Muscle of back (tissue), 11 donors: Measurements from ENCODE around the gene CADM1. TPM values are rescaled to one million over a fixed set of nuclear protein-coding genes. Genes with fewer than 3 reads are reported as not detected.
A peak's percentile ranks its signal among the peaks of the same experiment; 100 is the strongest.

Source experiments
- DNase-seq, 3 donors: peaks; one replicate each; pipeline versions ENCODE4 v3.0.0 to v3.0.0-alpha.2; 2013
- polyA plus RNA-seq, 10 donors: library from polyadenylated mRNA; unstranded; fragments of 120-200 nt; gene quantifications; one replicate each; pipeline ENCODE4 v1.2.1, GENCODE V29; 2013; ENCODE audit not compliant: insufficient read length in 10 of 10

The CADM1 gene
- polyA plus RNA-seq, 10 donors, result 13.4 to 32.3 (median 26.3) TPM

GRCh38 chr11:115518983-115519628, 14.9 kb upstream of the CADM1 start:
- no peak for DNase-seq

GRCh38 chr11:115515647-115516395, 11.6 kb upstream of the CADM1 start:
- no peak for DNase-seq

- DNase-seq, result peak in 1 of 3 donors; percentile 61
Observed at GRCh38 chr11:115506954-115507675, 2.9 kb upstream of the CADM1 start.

GRCh38 chr11:115505175-115505574, 960 bp upstream of the CADM1 start:
- DNase-seq, result peak in 1 of 3 donors; percentile 22

GRCh38 chr11:115503886-115504275, 334 bp downstream of the CADM1 start:
- DNase-seq, result peak in 1 of 3 donors; percentile 31

GRCh38 chr11:115503083-115503885, 931 bp downstream of the CADM1 start:
- DNase-seq, result peak; percentile 60 to 88 (median 70)

- no peak for DNase-seq
Observed at GRCh38 chr11:115502636-115503082, 1.6 kb downstream of the CADM1 start.

- DNase-seq, result peak in 1 of 3 donors; percentile 49
Observed at GRCh38 chr11:115501893-115502589, 2.2 kb downstream of the CADM1 start.

- no peak for DNase-seq
Observed at GRCh38 chr11:115501502-115501892, 2.7 kb downstream of the CADM1 start.

GRCh38 chr11:115500547-115501501, 3.4 kb downstream of the CADM1 start:
- DNase-seq, result peak in 1 of 3 donors; percentile 17

- DNase-seq, result no peak
Observed at GRCh38 chr11:115499891-115500290, 4.3 kb downstream of the CADM1 start.

GRCh38 chr11:115499241-115499799, 4.9 kb downstream of the CADM1 start:
- DNase-seq, result no peak

GRCh38 chr11:115498354-115498753, 5.9 kb downstream of the CADM1 start:
- no peak for DNase-seq

GRCh38 chr11:115497303-115497702, 6.9 kb downstream of the CADM1 start:
- DNase-seq, result no peak

GRCh38 chr11:115496892-115497291, 7.3 kb downstream of the CADM1 start:
- DNase-seq, result no peak

GRCh38 chr11:115493905-115494304, 10.3 kb downstream of the CADM1 start:
- DNase-seq, result no peak

- DNase-seq, result no peak
Observed at GRCh38 chr11:115493488-115493887, 10.7 kb downstream of the CADM1 start.

- no peak for DNase-seq
Observed at GRCh38 chr11:115489466-115489865, 14.7 kb downstream of the CADM1 start.

GRCh38 chr11:115488945-115489344, 15.3 kb downstream of the CADM1 start:
- DNase-seq, result peak in 1 of 3 donors; percentile 76

- DNase-seq, result no peak
Observed at GRCh38 chr11:115481528-115481927, 22.7 kb downstream of the CADM1 start.
